SU-DHL-6 (cell line): Measurements from ENCODE around the gene PSMA7.

Experiments
- H2AFZ ChIP-seq: fragments of 200-600 bp; sonication (generic); 2 replicates; pipeline ENCODE4 v1.6.1; 2014; ENCODE audit warnings: low read depth, mild to moderate bottlenecking, moderate library complexity, mixed read lengths, antibody characterized with exemption, low read length; ENCODE audit not compliant: severe bottlenecking
- H3F3A ChIP-seq: fragments of 200-600 bp; shearing (Covaris generic); 2 replicates; pipeline ENCODE4 v1.6.0; 2016; ENCODE audit warnings: antibody characterized with exemption, mild to moderate bottlenecking; ENCODE audit not compliant: insufficient read depth
- H3K27ac ChIP-seq: fragments of 200-600 bp; sonication (generic); 2 replicates; pipeline ENCODE4 v1.5.1; 2016; ENCODE audit warnings: low read depth, mild to moderate bottlenecking, low read length, moderate library complexity, mixed read lengths
- H3K27me3 ChIP-seq: fragments of 200-600 bp; sonication (generic), shearing (Covaris generic); 2 replicates; pipeline ENCODE4 v1.6.0; 2014; ENCODE audit warnings: mild to moderate bottlenecking, low read length
- H3K36me3 ChIP-seq: fragments of 200-600 bp; sonication (generic); 2 replicates; pipeline ENCODE4 v1.6.1; 2014; ENCODE audit warnings: mild to moderate bottlenecking, low read length, mixed read lengths
- H3K4me2 ChIP-seq: fragments of 300-600, 200-600 bp; shearing (Covaris generic), sonication (generic); 2 replicates; pipeline ENCODE4 v1.6.0; 2014; ENCODE audit warnings: low read length, low read depth, mild to moderate bottlenecking; ENCODE audit not compliant: poor library complexity, severe bottlenecking
- H3K4me3 ChIP-seq: fragments of 200-600 bp; sonication (generic); 2 replicates; pipeline ENCODE4 v1.5.1; 2014; ENCODE audit warnings: antibody characterized with exemption, low read length, mild to moderate bottlenecking, mixed read lengths; ENCODE audit not compliant: insufficient read depth, poor library complexity, severe bottlenecking
- H3K79me2 ChIP-seq: fragments of 200-600 bp; sonication (generic); 2 replicates; pipeline ENCODE4 v1.6.1; 2014; ENCODE audit warnings: mild to moderate bottlenecking, low read length, moderate library complexity; ENCODE audit not compliant: insufficient read depth
- H3K9ac ChIP-seq: fragments of 200-600 bp; sonication (generic); 2 replicates; pipeline ENCODE4 v1.7.0; 2014; ENCODE audit warnings: mild to moderate bottlenecking, low read length
- H3K9me2 ChIP-seq: fragments of 200-600 bp; sonication (generic); replicated peaks from 2 replicates; pipeline ENCODE4 v1.6.1; 2014; ENCODE audit warnings: low read length; ENCODE audit not compliant: insufficient read depth
- H3K9me3 ChIP-seq: fragments of 200-600 bp; sonication (generic); 2 replicates; pipeline ENCODE4 v1.6.1; 2014; ENCODE audit warnings: low read length, mixed read lengths; ENCODE audit not compliant: insufficient read depth
- H4K20me1 ChIP-seq: fragments of 200-600 bp; sonication (generic); 2 replicates; pipeline ENCODE4 v1.6.1; 2014; ENCODE audit warnings: low read depth, mild to moderate bottlenecking, antibody characterized with exemption, low read length, moderate library complexity, mixed read lengths
- EZH2phosphoT487 ChIP-seq: fragments of 200-600 bp; sonication (generic), shearing (Covaris generic); conservative IDR thresholded peaks from 2 replicates; pipeline ENCODE4 v1.6.1; 2018; ENCODE audit warnings: mild to moderate bottlenecking, antibody characterized with exemption, low read length, moderate library complexity, mixed read lengths
- TF ChIP-seq, protein P1 (sequence below): fragments of 200-600 bp; sonication (generic); IDR thresholded peaks from one replicate; pipeline ENCODE4 v1.5.1; 2017; ENCODE audit warnings: antibody characterized with exemption, mild to moderate bottlenecking, low read length, moderate library complexity; ENCODE audit not compliant: insufficient read depth, poor library complexity, severe bottlenecking

Gene PSMA7

DNA sequence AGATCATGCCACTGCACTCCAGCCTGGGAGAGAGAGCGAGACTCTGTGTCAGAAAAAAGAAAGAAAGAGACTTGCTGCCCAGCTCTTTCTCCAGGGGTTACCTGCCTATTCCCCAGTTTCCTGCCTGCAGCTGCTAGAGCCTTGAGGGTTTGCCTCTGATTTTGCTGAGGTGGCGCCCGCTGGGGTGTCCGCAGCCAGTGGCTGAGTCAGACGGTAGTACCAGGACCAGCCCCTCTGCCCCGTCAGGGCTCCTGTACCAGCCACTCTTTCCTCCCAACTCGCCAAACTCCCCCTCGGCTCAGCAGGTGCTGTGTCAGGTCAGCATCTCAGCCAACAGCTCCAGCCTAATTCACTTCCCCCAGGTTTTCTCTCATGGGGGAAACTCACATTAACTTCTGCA, 28.3 kb downstream of the PSMA7 start:
- no peaks in the 10 kb centered on the region for H3K27me3 ChIP-seq
- TF ChIP-seq EZH2phosphoT487, result no peak
- TF ChIP-seq, protein P1, sequence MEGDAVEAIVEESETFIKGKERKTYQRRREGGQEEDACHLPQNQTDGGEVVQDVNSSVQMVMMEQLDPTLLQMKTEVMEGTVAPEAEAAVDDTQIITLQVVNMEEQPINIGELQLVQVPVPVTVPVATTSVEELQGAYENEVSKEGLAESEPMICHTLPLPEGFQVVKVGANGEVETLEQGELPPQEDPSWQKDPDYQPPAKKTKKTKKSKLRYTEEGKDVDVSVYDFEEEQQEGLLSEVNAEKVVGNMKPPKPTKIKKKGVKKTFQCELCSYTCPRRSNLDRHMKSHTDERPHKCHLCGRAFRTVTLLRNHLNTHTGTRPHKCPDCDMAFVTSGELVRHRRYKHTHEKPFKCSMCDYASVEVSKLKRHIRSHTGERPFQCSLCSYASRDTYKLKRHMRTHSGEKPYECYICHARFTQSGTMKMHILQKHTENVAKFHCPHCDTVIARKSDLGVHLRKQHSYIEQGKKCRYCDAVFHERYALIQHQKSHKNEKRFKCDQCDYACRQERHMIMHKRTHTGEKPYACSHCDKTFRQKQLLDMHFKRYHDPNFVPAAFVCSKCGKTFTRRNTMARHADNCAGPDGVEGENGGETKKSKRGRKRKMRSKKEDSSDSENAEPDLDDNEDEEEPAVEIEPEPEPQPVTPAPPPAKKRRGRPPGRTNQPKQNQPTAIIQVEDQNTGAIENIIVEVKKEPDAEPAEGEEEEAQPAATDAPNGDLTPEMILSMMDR, result no peak
- no peaks in the 10 kb centered on the region for H3K79me2 ChIP-seq
- H3K4me2 ChIP-seq, result no peak overlapping the region
- H3K4me3 ChIP-seq, result no peak overlapping the region
- no peaks in the 10 kb centered on the region for H4K20me1 ChIP-seq
- H2AFZ ChIP-seq, result no peak overlapping the region
- H3F3A ChIP-seq, result no peaks in the 10 kb centered on the region
- H3K9ac ChIP-seq, result no peak overlapping the region
- no peak overlapping the region for H3K27ac ChIP-seq
- H3K9me3 ChIP-seq, result peaks cover 17% of the 10 kb centered on the region; the same call in 1 of the 2 replicates
- no peaks in the 10 kb centered on the region for H3K36me3 ChIP-seq
- H3K9me2 ChIP-seq, result no peaks in the 10 kb centered on the region

DNA sequence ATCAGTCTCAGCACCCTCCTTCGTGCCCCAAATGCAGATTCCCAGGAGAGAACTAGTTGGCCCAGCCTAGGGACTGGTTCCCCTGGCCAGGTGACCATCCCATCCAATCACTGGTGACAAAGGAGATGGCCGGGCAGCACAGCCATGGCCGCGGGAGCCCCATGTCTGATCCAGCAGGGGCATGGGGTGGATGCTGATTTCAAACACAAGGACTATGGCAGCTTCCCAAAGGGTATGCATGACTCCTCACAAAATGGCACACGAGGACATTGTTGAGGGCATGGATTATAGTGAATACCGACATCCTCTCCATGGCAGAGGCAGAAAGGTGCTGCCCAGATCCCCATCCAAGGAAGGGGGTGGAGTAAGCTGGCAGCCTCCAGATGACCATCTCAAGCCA, 30.8 kb downstream of the PSMA7 start:
- Histone ChIP-seq H3K9me2 (no peaks in the 10 kb centered on the region), H2AFZ (no peak overlapping the region), H3K9me3 (peaks cover 39% of the 10 kb centered on the region), H3F3A (no peaks in the 10 kb centered on the region), H3K4me2 (no peak overlapping the region), H3K9ac (no peak overlapping the region), H3K4me3 (no peak overlapping the region), H3K27ac (no peak overlapping the region), H4K20me1 (no peaks in the 10 kb centered on the region), H3K79me2 (no peaks in the 10 kb centered on the region), H3K36me3 (no peaks in the 10 kb centered on the region), H3K27me3 (no peaks in the 10 kb centered on the region)
- TF ChIP-seq, protein P1, result no peak
- TF ChIP-seq EZH2phosphoT487, result no peak

DNA sequence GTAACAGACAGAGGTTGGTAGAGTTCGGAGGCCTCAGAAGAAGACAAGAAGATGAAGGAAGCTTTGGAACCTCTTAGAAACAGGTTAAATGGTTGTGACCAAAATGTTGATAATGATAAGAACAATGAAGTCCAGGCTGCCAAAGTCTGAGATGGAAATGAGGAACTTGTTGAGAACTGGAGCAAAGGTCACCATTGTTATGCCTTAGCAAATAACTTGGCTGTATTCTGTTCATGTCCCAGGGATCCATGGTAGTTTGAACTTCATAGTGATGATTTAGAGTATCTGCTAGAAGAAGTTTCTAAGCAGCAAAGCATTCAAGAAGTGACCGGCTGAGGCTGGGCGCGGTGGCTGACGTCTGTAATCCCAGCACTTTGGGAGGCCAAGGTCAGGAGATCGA, 32.0 kb downstream of the PSMA7 start:
- H3K9ac ChIP-seq, result no peak overlapping the region
- TF ChIP-seq, protein P1, result no peak
- TF ChIP-seq EZH2phosphoT487, result no peak
- peaks cover 43% of the 10 kb centered on the region for H3K9me3 ChIP-seq
- H4K20me1 ChIP-seq, result no peaks in the 10 kb centered on the region
- no peaks in the 10 kb centered on the region for H3K9me2 ChIP-seq
- no peak overlapping the region for H3K27ac ChIP-seq
- H3K27me3 ChIP-seq, result no peaks in the 10 kb centered on the region
- no peak overlapping the region for H3K4me2 ChIP-seq
- no peaks in the 10 kb centered on the region for H3F3A ChIP-seq
- no peak overlapping the region for H3K4me3 ChIP-seq
- H3K79me2 ChIP-seq, result no peaks in the 10 kb centered on the region
- no peak overlapping the region for H2AFZ ChIP-seq
- no peaks in the 10 kb centered on the region for H3K36me3 ChIP-seq

DNA sequence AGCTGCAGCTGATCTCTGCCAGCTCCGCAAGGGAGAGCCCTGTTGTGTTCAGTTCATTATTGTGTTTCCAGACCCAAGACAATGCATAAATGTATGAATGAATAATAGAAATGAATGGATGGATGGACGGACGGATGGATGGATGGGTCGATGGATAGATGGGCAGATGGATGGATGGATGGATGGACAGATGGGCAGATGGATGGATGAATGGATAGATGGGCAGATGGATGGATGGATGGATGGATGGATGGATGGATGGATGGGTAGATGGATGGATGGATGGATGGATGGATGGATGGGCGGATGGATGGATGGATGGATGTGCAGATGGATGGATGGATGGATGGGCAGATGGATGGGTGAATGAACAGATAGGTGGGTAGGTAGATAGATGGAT, 37.6 kb downstream of the PSMA7 start:
- no peaks in the 10 kb centered on the region for H3K36me3 ChIP-seq
- no peaks in the 10 kb centered on the region for H3F3A ChIP-seq
- no peak overlapping the region for H3K27ac ChIP-seq
- no peak overlapping the region for H2AFZ ChIP-seq
- H3K27me3 ChIP-seq, result no peaks in the 10 kb centered on the region
- TF ChIP-seq, protein P1, result no peak
- TF ChIP-seq EZH2phosphoT487, result no peak
- no peaks in the 10 kb centered on the region for H3K79me2 ChIP-seq
- no peaks in the 10 kb centered on the region for H3K9me2 ChIP-seq
- H4K20me1 ChIP-seq, result no peaks in the 10 kb centered on the region
- H3K9ac ChIP-seq, result no peak overlapping the region
- no peak overlapping the region for H3K4me2 ChIP-seq
- peaks cover 29% of the 10 kb centered on the region for H3K9me3 ChIP-seq
- no peak overlapping the region for H3K4me3 ChIP-seq
